GM12864 (cell line): ENCODE measurements around the gene ZNF443.
"Not testable (repeated sequence)": the region's sequence is repeated elsewhere in the genome, so short reads cannot be mapped to it uniquely, and the experiment has no call there.

ENCODE experiments used
- DNase-seq: peaks from one replicate; pipeline ENCODE4 v3.0.0-alpha.2; 2011; ENCODE audit warnings: low read depth
- H3K4me3 ChIP-seq: 2 replicates; pipeline ENCODE4 v1.5.1; 2011; ENCODE audit warnings: mild to moderate bottlenecking, low read depth, low read length, control low read depth
- TF ChIP-seq, protein P1 (sequence below): IDR thresholded peaks from 2 replicates; pipeline ENCODE4 v1.5.1; 2011; ENCODE audit warnings: low read depth, mild to moderate bottlenecking, moderate library complexity, low read length, control low read depth, inconsistent platforms; ENCODE audit errors: missing control alignments

Gene ZNF443

DNA sequence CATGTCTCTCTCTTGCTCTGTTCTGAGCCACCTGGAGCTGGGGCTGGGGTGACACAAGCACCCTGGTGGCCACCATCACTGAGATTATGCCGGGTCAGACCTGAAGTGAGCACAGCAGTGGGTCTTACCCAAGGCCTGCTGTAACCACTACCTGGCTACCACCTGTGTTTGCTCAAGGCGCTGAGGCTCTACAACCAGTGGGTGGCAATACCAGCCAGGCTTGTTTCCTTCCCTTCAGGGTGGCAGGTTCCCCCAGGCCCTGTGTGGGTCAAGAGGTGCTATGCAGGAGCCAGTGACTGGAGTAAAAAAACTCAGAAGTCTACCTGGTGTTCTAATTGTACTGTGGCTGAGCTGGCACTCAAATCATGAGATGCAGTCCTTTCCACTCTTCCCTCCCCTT is 8.0 kb upstream of the ZNF443 start:
- no peak overlapping the region for H3K4me3 ChIP-seq
- TF ChIP-seq, protein P1, sequence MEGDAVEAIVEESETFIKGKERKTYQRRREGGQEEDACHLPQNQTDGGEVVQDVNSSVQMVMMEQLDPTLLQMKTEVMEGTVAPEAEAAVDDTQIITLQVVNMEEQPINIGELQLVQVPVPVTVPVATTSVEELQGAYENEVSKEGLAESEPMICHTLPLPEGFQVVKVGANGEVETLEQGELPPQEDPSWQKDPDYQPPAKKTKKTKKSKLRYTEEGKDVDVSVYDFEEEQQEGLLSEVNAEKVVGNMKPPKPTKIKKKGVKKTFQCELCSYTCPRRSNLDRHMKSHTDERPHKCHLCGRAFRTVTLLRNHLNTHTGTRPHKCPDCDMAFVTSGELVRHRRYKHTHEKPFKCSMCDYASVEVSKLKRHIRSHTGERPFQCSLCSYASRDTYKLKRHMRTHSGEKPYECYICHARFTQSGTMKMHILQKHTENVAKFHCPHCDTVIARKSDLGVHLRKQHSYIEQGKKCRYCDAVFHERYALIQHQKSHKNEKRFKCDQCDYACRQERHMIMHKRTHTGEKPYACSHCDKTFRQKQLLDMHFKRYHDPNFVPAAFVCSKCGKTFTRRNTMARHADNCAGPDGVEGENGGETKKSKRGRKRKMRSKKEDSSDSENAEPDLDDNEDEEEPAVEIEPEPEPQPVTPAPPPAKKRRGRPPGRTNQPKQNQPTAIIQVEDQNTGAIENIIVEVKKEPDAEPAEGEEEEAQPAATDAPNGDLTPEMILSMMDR: no peak
- DNase-seq: no peak

DNA sequence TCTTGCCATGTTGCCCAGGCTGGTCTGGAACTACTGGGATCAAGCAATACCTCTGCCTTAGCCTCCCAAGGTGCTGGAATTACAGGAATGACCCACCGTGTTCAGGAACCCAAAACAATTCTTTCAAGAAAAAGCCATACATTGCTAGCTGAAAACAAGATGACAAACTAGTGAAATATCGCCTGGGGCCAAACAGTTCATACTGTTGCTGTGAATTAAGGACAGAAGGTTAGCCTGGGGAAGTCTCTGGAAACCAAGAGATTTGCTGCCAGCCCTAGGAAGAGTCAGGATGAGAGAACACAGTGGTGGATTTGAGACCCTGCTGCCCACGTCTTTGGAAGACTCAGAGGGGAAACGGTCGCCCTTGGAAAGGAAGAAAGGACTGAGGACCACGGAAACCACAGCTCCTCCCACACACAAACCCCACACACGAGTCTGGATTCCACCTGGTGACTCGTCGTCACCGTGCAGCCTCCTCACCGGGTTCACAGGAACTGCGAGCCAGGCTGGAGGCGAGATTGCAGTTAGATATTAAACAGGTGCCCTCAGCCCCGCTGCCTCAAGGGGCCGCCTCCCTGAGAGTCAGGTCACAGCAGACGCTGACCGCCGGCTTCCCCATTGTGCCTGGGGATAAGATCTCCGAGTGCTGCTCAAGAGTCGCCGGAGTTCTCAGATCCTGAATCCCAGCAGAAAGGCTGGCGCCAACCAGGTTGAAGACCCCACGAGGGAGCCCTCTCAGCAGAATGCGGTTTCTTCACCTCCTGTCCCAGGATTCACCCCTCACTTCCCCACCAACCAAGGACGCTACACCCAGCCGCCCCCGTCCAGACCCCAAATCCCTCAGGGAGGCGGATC is 908 bp downstream of the ZNF443 start:
- peak; percentile 8 for DNase-seq
- H3K4me3 ChIP-seq: peak overlapping the region; percentile 91

DNA sequence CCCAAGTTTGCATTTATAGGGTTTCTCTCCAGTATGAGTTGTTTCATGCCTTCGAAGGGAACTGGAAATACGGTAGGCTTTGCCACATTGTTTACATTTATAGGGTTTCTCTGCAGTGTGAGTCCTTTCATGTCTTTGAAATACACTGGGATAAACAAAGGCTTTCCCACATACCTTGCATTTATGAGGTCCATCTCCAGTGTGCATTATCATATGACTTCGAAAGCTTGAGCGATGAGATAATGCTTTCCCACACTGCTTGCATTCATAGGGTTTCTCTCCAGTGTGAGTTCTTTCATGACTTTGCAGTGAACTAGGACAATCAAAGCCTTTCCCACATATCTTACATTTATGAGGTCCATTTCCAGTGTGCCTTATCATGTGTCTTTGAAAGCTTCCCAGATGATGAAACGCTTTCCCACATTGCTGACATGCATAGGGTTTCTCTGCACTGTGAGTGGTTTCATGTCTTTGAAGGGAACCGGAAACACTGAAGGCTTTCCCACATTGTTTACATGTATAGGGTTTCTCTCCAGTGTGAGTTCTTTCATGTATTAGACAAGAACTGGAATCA is 10.0 kb downstream of the ZNF443 start:
- H3K4me3 ChIP-seq, DNase-seq: not testable (repeated sequence)

DNA sequence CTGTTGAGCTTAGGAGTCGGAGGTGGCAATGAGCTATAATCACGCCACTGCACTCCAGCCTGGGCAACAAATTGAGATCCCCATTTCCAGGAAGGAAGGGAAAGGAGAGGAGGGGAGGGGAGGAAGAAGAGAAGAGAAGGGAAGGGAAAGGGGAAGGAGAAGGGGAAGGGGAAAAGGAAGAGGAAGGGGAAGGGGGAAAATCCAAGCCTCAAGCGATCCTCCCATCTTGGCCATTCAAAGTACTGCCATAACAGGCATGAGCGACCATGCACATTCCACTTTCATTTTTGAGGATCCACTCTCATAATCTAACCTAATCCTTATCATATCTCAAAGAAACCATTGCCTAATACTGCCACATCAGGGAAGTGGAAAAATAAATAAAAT is 14.9 kb downstream of the ZNF443 start:
- no peak for DNase-seq
- H3K4me3 ChIP-seq: no peak overlapping the region
- TF ChIP-seq, protein P1: no peak

DNA sequence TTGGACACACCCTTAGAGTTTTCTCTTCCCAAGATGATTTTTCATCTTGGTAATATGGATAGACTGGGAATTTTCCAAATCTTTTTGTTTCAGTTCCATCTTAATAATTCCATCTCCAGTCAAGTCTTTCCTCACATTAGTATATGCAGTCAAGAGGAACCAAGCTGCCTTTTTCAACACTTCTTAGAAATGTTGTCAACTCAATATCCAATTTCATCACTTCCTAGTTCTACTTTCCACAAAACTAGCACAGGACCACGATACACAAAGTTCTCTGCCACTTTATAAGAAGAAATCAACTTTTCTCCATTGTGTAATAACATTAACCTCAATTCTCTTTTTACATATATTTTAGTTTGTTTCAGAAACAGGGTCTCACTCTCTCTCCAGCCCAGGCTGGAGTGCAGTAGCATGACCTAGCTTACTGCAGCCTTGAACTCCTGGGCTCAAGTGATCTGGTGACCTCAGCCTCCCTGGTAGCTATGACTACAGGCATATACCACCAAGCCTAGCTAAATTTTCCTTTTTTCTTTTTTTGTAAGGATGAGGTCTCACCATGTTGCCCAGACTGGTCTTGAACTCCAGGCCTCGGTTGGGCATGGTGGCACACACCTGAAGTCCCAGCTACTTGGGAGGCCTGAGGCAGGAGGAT is 15.5 kb downstream of the ZNF443 start:
- no peak for DNase-seq
- TF ChIP-seq, protein P1: no peak
- H3K4me3 ChIP-seq: no peak overlapping the region

DNA sequence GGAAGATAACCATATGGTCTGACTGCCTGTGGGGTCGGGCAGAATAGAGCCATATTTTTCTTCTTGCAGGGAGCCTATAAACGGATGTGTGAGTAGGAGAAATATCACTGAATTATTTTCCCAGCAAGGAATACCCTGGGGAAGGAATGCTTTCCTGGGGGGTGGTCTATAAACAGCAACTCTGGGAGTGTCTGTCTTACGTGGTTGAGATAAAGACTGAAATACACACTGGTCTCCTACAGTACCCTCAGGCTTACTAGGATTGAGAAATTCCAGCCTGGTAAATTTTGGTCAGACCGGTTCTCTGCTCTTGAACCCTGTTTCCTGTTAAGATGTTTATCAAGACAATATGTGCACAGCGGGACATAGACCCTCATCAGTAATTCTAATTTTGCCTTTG is 23.5 kb downstream of the ZNF443 start:
- not testable (repeated sequence) for H3K4me3 ChIP-seq, DNase-seq

DNA sequence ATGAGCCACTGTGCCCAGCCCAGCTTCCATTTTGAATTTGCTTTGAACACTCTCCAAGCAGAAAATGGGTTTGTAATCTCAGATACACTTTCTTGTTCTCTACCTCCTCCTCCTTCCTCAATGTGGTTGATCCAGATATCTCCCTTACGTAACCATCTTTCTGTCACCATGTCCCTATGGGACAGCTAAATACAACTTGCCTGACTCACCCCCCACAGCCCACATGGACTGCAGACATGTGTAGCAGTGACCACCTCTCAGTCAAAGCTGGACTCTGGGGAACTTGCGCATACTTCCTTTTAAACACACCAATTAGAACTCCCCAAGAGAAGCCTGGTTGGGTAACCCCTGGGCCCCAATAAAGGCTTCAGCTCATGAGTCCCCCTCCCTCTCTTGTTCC is 28.9 kb downstream of the ZNF443 start:
- TF ChIP-seq, protein P1: no peak
- H3K4me3 ChIP-seq: no peak overlapping the region
- DNase-seq: no peak

DNA sequence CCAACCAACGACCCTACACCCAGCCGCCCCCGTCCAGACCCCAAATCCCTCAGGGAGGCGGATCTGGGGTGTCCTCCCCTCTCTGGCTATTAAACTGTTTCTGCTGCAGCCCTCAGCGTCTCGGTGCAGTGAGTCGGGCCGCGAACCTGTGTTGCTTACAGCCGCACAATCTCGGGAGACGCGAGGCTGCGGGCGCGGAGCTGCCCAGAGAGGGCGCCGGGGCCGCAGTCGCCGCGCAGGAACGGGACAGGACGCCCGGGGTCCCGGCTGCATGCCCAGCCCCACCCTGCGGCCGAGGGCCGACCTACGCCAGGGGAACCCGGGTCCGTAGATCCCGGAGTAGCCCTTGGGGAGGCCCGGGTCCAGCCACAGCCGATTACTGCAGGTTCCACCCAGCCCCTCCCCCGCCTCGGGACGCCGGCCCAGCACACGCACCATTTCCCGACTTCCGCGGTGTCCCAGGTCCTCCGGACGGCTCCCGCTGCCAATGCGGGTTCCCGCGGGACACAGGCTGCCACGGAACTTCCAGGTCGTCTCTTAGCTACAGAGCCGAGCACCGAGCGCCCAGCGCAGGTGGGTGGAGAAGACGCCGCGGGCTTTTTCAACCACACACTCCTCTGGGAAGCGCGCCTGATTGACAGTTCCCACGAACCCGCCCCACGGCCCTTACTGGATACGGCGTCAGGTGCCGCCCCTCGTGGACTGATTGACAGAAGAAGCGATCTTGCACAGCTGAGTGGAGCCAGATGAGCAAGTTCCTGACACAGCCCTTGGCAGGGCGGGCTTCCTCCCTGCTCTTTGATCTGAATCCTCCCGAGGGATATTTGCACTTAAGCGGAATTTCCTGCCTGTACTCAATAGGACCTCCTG is 40.0 kb downstream of the ZNF443 start, which contains the start of gene ZNF799:
ZNF799 (minus strand) TSS at position 639 of the 870 bp plus-strand sequence; CDS start at position 438, 201 bp downstream.
- TF ChIP-seq, protein P1: no peak
- H3K4me3 ChIP-seq: peak within 1 kb of the TSS; percentile 79
- peak; percentile 90 for DNase-seq

DNA sequence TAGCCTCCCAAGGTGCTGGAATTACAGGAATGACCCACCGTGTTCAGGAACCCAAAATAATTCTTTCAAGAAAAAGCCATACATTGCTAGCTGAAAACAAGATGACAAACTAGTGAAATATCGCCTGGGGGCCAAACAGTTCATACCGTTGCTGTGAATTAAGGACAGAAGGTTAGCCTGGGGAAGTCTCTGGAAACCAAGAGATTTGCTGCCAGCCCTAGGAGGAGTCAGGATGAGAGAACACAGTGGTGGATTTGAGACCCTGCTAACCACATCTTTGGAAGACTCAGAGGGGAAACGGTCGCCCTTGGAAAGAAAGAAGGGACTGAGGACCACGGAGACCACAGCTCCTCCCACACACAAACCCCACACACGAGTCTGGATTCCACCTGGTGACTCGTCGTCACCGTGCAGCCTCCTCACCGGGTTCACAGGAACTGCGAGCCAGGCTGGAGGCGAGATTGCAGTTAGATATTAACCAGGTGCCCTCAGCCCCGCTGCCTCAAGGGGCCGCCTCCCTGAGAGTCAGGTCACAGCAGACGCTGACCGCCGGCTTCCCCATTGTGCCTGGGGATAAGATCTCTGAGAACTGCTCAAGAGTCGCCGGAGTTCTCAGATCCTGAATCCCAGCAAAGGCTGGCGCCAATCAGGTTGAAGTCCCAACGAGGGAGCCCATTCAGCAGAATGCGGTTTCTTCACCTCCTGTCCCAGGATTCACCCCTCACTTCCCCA is 40.8 kb downstream of the ZNF443 start:
- DNase-seq: not testable (repeated sequence)
- H3K4me3 ChIP-seq: peak overlapping the region; percentile 79

DNA sequence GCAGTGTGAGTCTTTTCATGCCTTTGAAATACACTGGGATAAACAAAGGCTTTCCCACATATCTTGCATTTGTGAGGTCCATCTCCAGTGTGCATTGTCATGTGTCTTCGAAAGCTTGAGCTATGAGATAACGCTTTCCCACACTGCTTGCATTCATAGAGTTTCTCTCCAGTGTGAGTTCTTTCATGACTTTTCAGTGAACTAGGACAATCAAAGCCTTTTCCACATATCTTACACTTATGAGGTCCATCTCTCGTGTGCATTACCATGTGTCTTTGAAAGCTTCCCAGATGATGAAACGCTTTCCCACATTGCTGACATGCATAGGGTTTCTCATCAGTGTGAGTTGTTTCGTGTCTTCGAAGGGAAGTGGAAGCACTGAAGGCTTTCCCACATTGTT is 49.7 kb downstream of the ZNF443 start:
- not testable (repeated sequence) for H3K4me3 ChIP-seq, DNase-seq

DNA sequence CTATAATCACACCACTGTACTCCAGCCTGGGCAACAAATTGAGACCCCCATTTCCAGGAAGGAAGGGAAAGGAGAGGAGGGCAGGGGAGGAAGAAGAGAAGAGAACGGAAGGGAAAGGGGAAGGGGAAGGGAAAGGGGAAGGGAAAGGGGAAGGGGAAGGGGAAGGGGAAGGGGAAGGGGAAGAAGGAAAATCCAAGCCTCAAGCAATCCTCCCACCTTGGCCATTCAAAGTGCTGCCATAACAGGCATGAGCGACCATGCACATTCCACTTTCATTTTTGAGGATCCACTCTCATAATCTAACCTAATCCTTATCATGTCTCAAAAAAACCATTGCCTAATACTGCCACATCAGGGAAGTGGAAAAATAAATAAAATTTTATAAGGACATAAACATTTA is 54.5 kb downstream of the ZNF443 start:
- not testable (repeated sequence) for H3K4me3 ChIP-seq, DNase-seq
